Measurements from ENCODE around the gene HEYL. TPM values are rescaled to one million over a fixed set of nuclear protein-coding genes. Genes with fewer than 3 reads are reported as not detected.

HEYL gene
- total RNA-seq, 6 donors from 2014 or later, result 3.8 to 31.9 (median 15.5) TPM

DNA sequence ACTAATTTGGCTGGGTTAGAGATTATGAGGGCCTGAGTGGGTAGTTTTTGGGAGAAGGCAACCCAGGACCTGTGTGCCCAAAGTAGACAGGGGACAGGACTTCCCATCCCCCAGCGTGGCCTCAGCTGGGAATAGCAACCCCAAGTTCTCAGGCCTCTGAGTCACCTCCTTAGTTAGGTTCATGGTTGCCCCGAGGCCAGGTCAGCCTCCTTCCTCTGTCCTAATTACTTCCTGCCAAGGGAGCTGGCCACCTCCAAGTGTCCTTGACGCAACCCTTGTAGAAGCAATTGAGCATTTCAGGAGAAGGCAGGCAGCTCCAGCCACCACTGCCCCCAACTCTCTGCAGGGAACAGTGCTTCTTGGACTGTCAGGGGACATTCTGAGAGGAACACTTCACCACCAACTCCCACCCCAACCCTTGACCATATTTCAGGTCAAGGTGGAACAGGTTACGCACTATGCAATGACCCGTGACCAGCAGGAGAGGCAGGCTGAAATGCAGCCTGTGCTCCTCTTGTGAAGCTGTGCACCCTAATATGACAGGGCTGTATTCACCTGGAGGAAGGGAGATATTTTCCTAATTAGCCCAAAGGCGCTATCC lies 37.6 kb upstream of the HEYL start:
- 40 to 67% methylated on average over 2 to 6 of the region's 6 CpGs for WGBS, 2 donors
- Histone ChIP-seq H3K4me1 (peaks cover 6 to 21% (median 13%) of the 10 kb centered on the region in 4 donors), H3K4me3 (no peak overlapping the region), H3K36me3 (no peaks in the 10 kb centered on the region), H3K27me3 (peaks cover 0 to 4% (median 0%) of the 10 kb centered on the region in 4 donors), H3K9me3 (no peaks in the 10 kb centered on the region), H3K27ac (peak overlapping the region in 1 of 4 donors; percentile 1)
- peak in 1 of 2 donors; percentile 86 for DNase-seq
- TF ChIP-seq, protein P1, sequence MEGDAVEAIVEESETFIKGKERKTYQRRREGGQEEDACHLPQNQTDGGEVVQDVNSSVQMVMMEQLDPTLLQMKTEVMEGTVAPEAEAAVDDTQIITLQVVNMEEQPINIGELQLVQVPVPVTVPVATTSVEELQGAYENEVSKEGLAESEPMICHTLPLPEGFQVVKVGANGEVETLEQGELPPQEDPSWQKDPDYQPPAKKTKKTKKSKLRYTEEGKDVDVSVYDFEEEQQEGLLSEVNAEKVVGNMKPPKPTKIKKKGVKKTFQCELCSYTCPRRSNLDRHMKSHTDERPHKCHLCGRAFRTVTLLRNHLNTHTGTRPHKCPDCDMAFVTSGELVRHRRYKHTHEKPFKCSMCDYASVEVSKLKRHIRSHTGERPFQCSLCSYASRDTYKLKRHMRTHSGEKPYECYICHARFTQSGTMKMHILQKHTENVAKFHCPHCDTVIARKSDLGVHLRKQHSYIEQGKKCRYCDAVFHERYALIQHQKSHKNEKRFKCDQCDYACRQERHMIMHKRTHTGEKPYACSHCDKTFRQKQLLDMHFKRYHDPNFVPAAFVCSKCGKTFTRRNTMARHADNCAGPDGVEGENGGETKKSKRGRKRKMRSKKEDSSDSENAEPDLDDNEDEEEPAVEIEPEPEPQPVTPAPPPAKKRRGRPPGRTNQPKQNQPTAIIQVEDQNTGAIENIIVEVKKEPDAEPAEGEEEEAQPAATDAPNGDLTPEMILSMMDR (IDR thresholded peaks at IDR 0.05), result no peak
- TF ChIP-seq EP300 (IDR thresholded peaks at IDR 0.05), result peak in 1 of 4 donors; percentile 19
- TF ChIP-seq POLR2AphosphoS5 (IDR thresholded peaks at IDR 0.05), result peak in 1 of 2 donors; percentile 20
- no peak for TF ChIP-seq POLR2A (IDR thresholded peaks at IDR 0.05)
- ATAC-seq (ENCODE audit: low FRiP score in 2 of 2), result peak in 1 of 2 donors; percentile 57

DNA sequence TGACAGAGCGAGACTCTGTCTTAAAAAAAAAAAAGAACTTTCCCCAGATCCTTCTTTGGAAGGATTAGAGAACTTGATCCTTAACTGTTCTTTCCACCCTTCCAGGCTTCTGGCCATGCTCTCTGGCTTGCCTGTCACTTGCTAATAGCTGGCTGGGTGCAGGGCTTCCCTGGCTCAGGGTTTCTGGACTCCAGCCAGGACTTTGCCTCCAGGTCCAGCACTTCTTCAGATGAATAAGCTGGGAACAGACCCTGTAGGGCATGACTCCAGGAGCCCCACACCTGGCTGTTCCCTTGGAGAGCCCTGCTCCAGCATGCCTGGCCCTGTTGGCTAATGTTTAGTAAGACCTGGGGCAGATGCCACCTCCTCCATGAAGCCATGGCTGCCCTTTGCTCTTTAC lies 35.8 kb upstream of the HEYL start:
- no peak overlapping the region for H3K4me3 ChIP-seq
- no peaks in the 10 kb centered on the region for H3K36me3 ChIP-seq
- DNase-seq (no peak), ATAC-seq (ENCODE audit: low FRiP score in 2 of 2) (no peak)
- no peak overlapping the region for H3K27ac ChIP-seq
- H3K27me3 ChIP-seq, result peaks cover 0 to 17% (median 6%) of the 10 kb centered on the region in 4 donors
- no peaks in the 10 kb centered on the region for H3K9me3 ChIP-seq
- peaks cover 14 to 31% (median 26%) of the 10 kb centered on the region in 4 donors for H3K4me1 ChIP-seq
- TF ChIP-seq EP300 (IDR thresholded peaks at IDR 0.05) (no peak), POLR2AphosphoS5 (IDR thresholded peaks at IDR 0.05) (no peak), POLR2A (IDR thresholded peaks at IDR 0.05) (no peak)
- TF ChIP-seq, protein P1 (IDR thresholded peaks at IDR 0.05), result no peak
- 100% methylated on average over 1 of the region's 1 CpG for WGBS, 2 donors

DNA sequence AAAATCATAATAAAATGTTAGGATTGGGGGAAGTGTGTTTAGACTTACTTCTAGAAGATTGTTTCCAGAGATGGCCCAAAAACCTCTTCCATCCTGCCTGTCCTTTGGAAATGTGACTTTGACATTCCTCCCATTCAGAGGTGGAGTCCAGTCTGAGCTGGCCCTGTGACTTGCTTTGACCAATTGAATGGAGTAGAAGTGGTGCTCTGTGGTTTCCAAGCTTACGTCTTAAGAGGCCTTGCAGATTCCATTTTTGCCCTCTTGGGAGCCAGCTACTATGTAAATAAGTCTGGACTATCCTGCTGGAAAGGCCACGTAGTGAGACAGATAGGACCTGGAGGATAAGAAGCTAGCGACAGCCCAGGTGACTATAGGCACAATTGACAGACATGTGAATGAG lies 33.8 kb upstream of the HEYL start:
- Histone ChIP-seq H3K27me3 (peaks cover 0 to 17% (median 7%) of the 10 kb centered on the region in 4 donors), H3K9me3 (no peaks in the 10 kb centered on the region), H3K36me3 (no peaks in the 10 kb centered on the region), H3K4me1 (peaks cover 14 to 31% (median 26%) of the 10 kb centered on the region in 4 donors), H3K4me3 (no peak overlapping the region), H3K27ac (no peak overlapping the region)
- TF ChIP-seq, protein P1 (IDR thresholded peaks at IDR 0.05), result no peak
- TF ChIP-seq POLR2AphosphoS5 (IDR thresholded peaks at IDR 0.05) (no peak), EP300 (IDR thresholded peaks at IDR 0.05) (no peak), POLR2A (IDR thresholded peaks at IDR 0.05) (no peak)
- DNase-seq, result no peak
- ATAC-seq (ENCODE audit: low FRiP score in 2 of 2), result no peak
- WGBS, 2 donors, result 76 to 82% methylated on average over 3 of the region's 3 CpGs

DNA sequence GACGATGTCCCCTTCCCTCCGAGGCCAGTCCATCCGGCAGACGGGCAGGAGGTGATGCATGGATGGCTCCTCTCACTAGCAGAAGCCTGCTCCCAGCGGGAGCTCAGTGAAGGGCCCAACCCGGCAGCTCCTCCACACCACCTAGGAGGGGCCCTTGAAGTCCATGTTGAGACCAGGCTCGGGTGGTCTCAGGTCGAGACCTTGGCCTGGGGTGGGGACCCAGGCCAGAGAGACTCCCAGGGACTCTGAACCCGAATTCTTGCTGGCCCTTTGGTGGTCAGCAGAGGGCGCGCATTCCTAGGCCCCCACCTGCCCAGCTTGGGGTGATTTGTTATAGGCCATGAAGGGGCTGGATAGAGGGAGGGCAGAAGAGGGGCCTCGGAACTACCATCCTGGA lies 33.1 kb upstream of the HEYL start:
- Histone ChIP-seq H3K27me3 (peaks cover 0 to 17% (median 7%) of the 10 kb centered on the region in 4 donors), H3K27ac (no peak overlapping the region), H3K4me1 (peaks cover 14 to 31% (median 26%) of the 10 kb centered on the region in 4 donors), H3K36me3 (no peaks in the 10 kb centered on the region), H3K4me3 (peak overlapping the region in 1 of 4 donors; percentile 48), H3K9me3 (no peaks in the 10 kb centered on the region)
- WGBS, 2 donors, result 26 to 33% methylated on average over 6 to 8 of the region's 12 CpGs
- ATAC-seq (ENCODE audit: low FRiP score in 2 of 2), result peak; percentile 5 to 25
- DNase-seq, result no peak
- TF ChIP-seq POLR2A (IDR thresholded peaks at IDR 0.05) (no peak), EP300 (IDR thresholded peaks at IDR 0.05) (no peak)
- TF ChIP-seq, protein P1 (IDR thresholded peaks at IDR 0.05), result peak in 2 of 6 experiments; percentile 11 to 16

All from upper lobe of left lung (tissue), 6 donors.